ENCODE measurements around the gene SERPINF2. TPM values are rescaled to one million over a fixed set of nuclear protein-coding genes. Genes with fewer than 3 reads are reported as not detected.
"Not testable (repeated sequence)": the region's sequence is repeated elsewhere in the genome, so short reads cannot be mapped to it uniquely, and the experiment has no call there.

SERPINF2 gene
- total RNA-seq, 1 experiment from 2014 or later, result 0.56 TPM

GRCh38 chr17:1703063-1703462 is 39.6 kb upstream of the SERPINF2 start:
- Mint-ChIP-seq H3K9me3 (ENCODE audit: unreplicated experiment) (no peaks in the 10 kb centered on the region), H3K4me3 (ENCODE audit: unreplicated experiment) (no peak overlapping the region), H3K36me3 (ENCODE audit: insufficient read depth, unreplicated experiment) (no peaks in the 10 kb centered on the region), H3K27ac (ENCODE audit: low read depth, unreplicated experiment) (no peak overlapping the region), H3K4me1 (ENCODE audit: insufficient read depth, unreplicated experiment) (no peaks in the 10 kb centered on the region), H3K27me3 (ENCODE audit: insufficient read depth, unreplicated experiment) (no peaks in the 10 kb centered on the region)
- POLR2A ChIA-PET, result interaction anchor here (1.8 kb wide), 1 partner anchor 14 kb away, joined by 4 read pairs; no protein-coding TSS in a partner anchor
- intact Hi-C loops (cut with micrococcal nuclease), result no loop called here
- no TSS peak for BruUV-seq (replicated peaks)
- TF ChIP-seq, protein P1, sequence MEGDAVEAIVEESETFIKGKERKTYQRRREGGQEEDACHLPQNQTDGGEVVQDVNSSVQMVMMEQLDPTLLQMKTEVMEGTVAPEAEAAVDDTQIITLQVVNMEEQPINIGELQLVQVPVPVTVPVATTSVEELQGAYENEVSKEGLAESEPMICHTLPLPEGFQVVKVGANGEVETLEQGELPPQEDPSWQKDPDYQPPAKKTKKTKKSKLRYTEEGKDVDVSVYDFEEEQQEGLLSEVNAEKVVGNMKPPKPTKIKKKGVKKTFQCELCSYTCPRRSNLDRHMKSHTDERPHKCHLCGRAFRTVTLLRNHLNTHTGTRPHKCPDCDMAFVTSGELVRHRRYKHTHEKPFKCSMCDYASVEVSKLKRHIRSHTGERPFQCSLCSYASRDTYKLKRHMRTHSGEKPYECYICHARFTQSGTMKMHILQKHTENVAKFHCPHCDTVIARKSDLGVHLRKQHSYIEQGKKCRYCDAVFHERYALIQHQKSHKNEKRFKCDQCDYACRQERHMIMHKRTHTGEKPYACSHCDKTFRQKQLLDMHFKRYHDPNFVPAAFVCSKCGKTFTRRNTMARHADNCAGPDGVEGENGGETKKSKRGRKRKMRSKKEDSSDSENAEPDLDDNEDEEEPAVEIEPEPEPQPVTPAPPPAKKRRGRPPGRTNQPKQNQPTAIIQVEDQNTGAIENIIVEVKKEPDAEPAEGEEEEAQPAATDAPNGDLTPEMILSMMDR (IDR thresholded peaks at IDR 0.05; ENCODE audit: unreplicated experiment), result no peak
- no peak for DNase-seq (ENCODE audit: unreplicated experiment)
- CTCF ChIA-PET, result interaction anchor here (0.7 to 1.2 kb wide), 2 partner anchors 13 to 14 kb away, joined by 4 read pairs; no protein-coding TSS in a partner anchor

GRCh38 chr17:1705004-1705403 is 37.7 kb upstream of the SERPINF2 start:
- CTCF ChIA-PET, result interaction anchor here (0.7 to 1.1 kb wide), 3 partner anchors 56 to 652 kb away, joined by 3 to 4 read pairs (median 4); no protein-coding TSS in a partner anchor
- TF ChIP-seq, protein P1 (IDR thresholded peaks at IDR 0.05; ENCODE audit: unreplicated experiment), result no peak
- intact Hi-C loops (cut with micrococcal nuclease), result no loop called here
- DNase-seq (ENCODE audit: unreplicated experiment), result no peak
- Mint-ChIP-seq H3K27ac (ENCODE audit: low read depth, unreplicated experiment) (peak overlapping the region; percentile 26), H3K4me1 (ENCODE audit: insufficient read depth, unreplicated experiment) (no peaks in the 10 kb centered on the region), H3K36me3 (ENCODE audit: insufficient read depth, unreplicated experiment) (no peaks in the 10 kb centered on the region), H3K9me3 (ENCODE audit: unreplicated experiment) (no peaks in the 10 kb centered on the region), H3K27me3 (ENCODE audit: insufficient read depth, unreplicated experiment) (no peaks in the 10 kb centered on the region), H3K4me3 (ENCODE audit: unreplicated experiment) (no peak overlapping the region)
- no TSS peak for BruUV-seq (replicated peaks)
- POLR2A ChIA-PET, result interaction anchor here (1.1 kb wide), 1 partner anchor 11 kb away, joined by 5 read pairs; no protein-coding TSS in a partner anchor

DNA sequence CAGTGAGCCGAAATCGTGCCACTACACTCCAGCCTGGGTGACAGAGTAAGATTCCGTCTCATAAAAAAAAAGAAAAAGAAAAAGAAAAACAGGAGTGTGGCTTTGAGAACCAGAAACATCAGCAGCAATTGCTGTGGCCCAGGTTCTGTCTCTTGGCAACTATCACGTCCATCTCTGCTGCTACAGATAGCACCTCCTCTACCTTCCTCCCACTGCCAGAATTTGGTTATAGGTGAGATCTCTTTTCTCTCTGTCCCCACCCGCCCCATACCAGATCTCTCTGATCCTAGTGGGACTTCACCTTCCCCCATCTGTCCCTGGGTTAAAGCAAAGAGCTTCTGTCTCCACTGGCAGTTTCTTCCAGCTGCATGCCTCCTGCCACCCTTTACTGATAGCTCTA is 35.6 kb upstream of the SERPINF2 start:
- no peak overlapping the region for H3K27ac Mint-ChIP-seq (ENCODE audit: low read depth, unreplicated experiment)
- ChIA-PET POLR2A (interaction anchor here (1.0 kb wide), 1 partner anchor 38 kb away, joined by 3 read pairs; no protein-coding TSS in a partner anchor), CTCF (no interaction called here)
- TF ChIP-seq, protein P1 (IDR thresholded peaks at IDR 0.05; ENCODE audit: unreplicated experiment), result no peak
- BruUV-seq (replicated peaks), result no TSS peak
- intact Hi-C loops (cut with micrococcal nuclease), result no loop called here
- H3K9me3 Mint-ChIP-seq (ENCODE audit: unreplicated experiment), result no peaks in the 10 kb centered on the region
- no peaks in the 10 kb centered on the region for H3K27me3 Mint-ChIP-seq (ENCODE audit: insufficient read depth, unreplicated experiment)
- H3K36me3 Mint-ChIP-seq (ENCODE audit: insufficient read depth, unreplicated experiment), result peaks cover 9% of the 10 kb centered on the region
- no peak overlapping the region for H3K4me3 Mint-ChIP-seq (ENCODE audit: unreplicated experiment)
- peaks cover 7% of the 10 kb centered on the region for H3K4me1 Mint-ChIP-seq (ENCODE audit: insufficient read depth, unreplicated experiment)
- no peak for DNase-seq (ENCODE audit: unreplicated experiment)

GRCh38 chr17:1708791-1709346 is 33.8 kb upstream of the SERPINF2 start:
- H3K9me3 Mint-ChIP-seq (ENCODE audit: unreplicated experiment); DNase-seq (ENCODE audit: unreplicated experiment); H3K27ac Mint-ChIP-seq (ENCODE audit: low read depth, unreplicated experiment); H3K27me3 Mint-ChIP-seq (ENCODE audit: insufficient read depth, unreplicated experiment); intact Hi-C loops (cut with micrococcal nuclease); BruUV-seq (replicated peaks): not testable (repeated sequence)
- POLR2A ChIA-PET, result interaction anchor here (0.7 to 2.9 kb wide), 2 partner anchors 25 to 31 kb away, joined by 3 to 23 read pairs; partner anchors contain the start of gene PRPF8
- H3K36me3 Mint-ChIP-seq (ENCODE audit: insufficient read depth, unreplicated experiment), result peaks cover 25% of the 10 kb centered on the region
- peak overlapping the region; percentile 56 for H3K4me3 Mint-ChIP-seq (ENCODE audit: unreplicated experiment)
- CTCF ChIA-PET, result interaction anchor here (1.1 kb wide), 1 partner anchor 15 kb away, joined by 5 read pairs; no protein-coding TSS in a partner anchor
- H3K4me1 Mint-ChIP-seq (ENCODE audit: insufficient read depth, unreplicated experiment), result peaks cover 15% of the 10 kb centered on the region

All from MCF 10A (cell line).